Ascending aorta (tissue), 2 donors: ENCODE data around the gene DCBLD1. TPM values are rescaled to one million over a fixed set of nuclear protein-coding genes. Genes with fewer than 3 reads are reported as not detected.
"Not testable (repeated sequence)": the region's sequence is repeated elsewhere in the genome, so short reads cannot be mapped to it uniquely, and the experiment has no call there.

ENCODE experiments used
- DNase-seq, 2 donors: peaks; one replicate each; pipeline ENCODE4 v3.0.0-alpha.2; 2019; ENCODE audit warnings: low spot score in 2 of 2
- H3K27ac ChIP-seq, 2 donors: fragments of 200-600 bp; sonication (generic); one replicate each; pipeline ENCODE4 v1.5.1; 2016 to 2017; ENCODE audit warnings: mild to moderate bottlenecking in 1 of 2
- H3K27me3 ChIP-seq: fragments of 200-600 bp; sonication (generic); one replicate; pipeline ENCODE4 v1.5.1; 2017
- H3K36me3 ChIP-seq, 2 donors: fragments of 200-600 bp; sonication (generic); one replicate each; pipeline ENCODE4 v1.5.1; 2016
- H3K4me1 ChIP-seq, 2 donors: fragments of 200-600 bp; sonication (generic); one replicate each; pipeline ENCODE4 v1.5.1; 2016 to 2017; ENCODE audit warnings: mild to moderate bottlenecking in 1 of 2
- H3K4me3 ChIP-seq, 2 donors: fragments of 200-600 bp; sonication (generic); one replicate each; pipeline ENCODE4 v1.5.1; 2016 to 2017; ENCODE audit warnings: mild to moderate bottlenecking in 1 of 2
- H3K9me3 ChIP-seq, 2 donors: fragments of 200-600 bp; sonication (generic); one replicate each; pipeline ENCODE4 v1.5.1; 2016
- intact Hi-C: fragments of 100-400 bp; cut with DNase I; formaldehyde crosslinking; loops from one replicate; pipeline ENCODE4 v1.15.1; 2023
- total RNA-seq: library from RNA; depleted of rRNA; stranded (reverse); fragments of >200 nt; gene quantifications from one replicate; pipeline ENCODE4 v1.1.0, GENCODE V29; 2016
- TF ChIP-seq, protein P1 (sequence below), 3 experiments: fragments of 200-600 bp in 2 of 3; fragments of 450-650 bp in 1 of 3; sonication (generic) in 2 of 3; IDR thresholded peaks; one replicate each; pipeline ENCODE4 v1.5.1; 2016 to 2019; ENCODE audit warnings: antibody characterized with exemption in 3 of 3, mild to moderate bottlenecking in 1 of 3, moderate library complexity in 1 of 3

The DCBLD1 gene
- total RNA-seq, 1 donor from 2014 or later, result 0.85 TPM

DNA sequence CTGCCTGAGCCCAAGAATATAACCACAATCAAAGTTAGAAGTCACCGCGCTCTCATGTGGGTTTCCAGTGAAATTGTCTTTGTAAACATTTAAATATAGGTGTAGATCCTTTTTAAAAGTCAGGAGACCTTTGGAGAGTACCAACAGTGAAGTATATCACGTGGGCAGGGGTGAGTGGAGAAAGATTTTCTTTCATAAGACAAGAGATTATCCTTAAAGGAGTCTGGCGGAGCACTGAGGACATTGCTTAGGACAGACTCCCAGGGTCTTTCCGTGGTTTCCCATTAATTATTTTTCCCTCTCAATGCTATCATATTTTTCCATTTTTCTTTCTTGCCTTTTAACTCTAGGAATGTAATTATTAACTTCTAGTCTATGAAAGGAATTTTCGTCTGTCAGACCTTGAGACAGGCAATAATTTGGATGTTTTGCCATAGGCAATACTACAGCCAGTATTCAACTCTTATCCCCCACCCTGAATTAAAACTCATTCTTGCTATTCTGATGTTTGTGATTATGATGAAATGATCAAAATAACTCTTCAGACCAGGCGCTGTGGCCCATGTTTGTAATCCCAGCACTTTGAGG, 31.4 kb downstream of the DCBLD1 start:
- no peaks in the 10 kb centered on the region for H3K27me3 ChIP-seq
- H3K4me3 ChIP-seq, result no peak overlapping the region
- H3K27ac ChIP-seq, result no peak overlapping the region
- TF ChIP-seq, protein P1, sequence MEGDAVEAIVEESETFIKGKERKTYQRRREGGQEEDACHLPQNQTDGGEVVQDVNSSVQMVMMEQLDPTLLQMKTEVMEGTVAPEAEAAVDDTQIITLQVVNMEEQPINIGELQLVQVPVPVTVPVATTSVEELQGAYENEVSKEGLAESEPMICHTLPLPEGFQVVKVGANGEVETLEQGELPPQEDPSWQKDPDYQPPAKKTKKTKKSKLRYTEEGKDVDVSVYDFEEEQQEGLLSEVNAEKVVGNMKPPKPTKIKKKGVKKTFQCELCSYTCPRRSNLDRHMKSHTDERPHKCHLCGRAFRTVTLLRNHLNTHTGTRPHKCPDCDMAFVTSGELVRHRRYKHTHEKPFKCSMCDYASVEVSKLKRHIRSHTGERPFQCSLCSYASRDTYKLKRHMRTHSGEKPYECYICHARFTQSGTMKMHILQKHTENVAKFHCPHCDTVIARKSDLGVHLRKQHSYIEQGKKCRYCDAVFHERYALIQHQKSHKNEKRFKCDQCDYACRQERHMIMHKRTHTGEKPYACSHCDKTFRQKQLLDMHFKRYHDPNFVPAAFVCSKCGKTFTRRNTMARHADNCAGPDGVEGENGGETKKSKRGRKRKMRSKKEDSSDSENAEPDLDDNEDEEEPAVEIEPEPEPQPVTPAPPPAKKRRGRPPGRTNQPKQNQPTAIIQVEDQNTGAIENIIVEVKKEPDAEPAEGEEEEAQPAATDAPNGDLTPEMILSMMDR (IDR thresholded peaks at IDR 0.05), result no peak
- intact Hi-C loops, result no loop called here
- H3K4me1 ChIP-seq, result peaks cover 0 to 6% of the 10 kb centered on the region in 2 donors
- no peaks in the 10 kb centered on the region for H3K9me3 ChIP-seq
- no peak for DNase-seq
- H3K36me3 ChIP-seq, result no peaks in the 10 kb centered on the region

DNA sequence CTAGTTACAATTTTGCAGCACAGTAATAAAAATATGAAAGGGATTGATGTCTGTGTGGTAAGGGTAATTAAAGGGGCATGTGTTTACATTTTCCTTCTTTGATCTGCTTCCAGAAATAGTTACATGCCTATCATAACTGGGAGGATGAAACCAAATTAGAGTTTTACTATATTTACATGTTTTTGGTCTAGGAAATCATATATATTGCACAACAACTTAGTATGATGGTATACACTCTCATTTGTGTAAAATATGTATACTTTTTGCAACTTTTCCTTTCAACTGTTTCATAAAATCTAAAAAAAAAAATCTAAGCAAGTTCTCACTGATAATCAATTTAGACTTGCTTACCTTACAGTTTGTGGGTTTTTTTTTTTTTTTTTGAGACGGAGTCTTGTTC, 32.2 kb downstream of the DCBLD1 start:
- Histone ChIP-seq H3K27me3 (no peaks in the 10 kb centered on the region), H3K27ac (no peak overlapping the region), H3K4me3 (no peak overlapping the region), H3K36me3 (no peaks in the 10 kb centered on the region), H3K4me1 (peaks cover 0 to 6% of the 10 kb centered on the region in 2 donors), H3K9me3 (no peaks in the 10 kb centered on the region)
- intact Hi-C loops, result no loop called here
- DNase-seq, result no peak
- TF ChIP-seq, protein P1 (IDR thresholded peaks at IDR 0.05), result no peak

GRCh38 chr6:117515326-117515725, 32.9 kb downstream of the DCBLD1 start:
- TF ChIP-seq, protein P1 (IDR thresholded peaks at IDR 0.05), result no peak
- Histone ChIP-seq H3K36me3 (no peaks in the 10 kb centered on the region), H3K27me3 (no peaks in the 10 kb centered on the region), H3K4me3 (no peak overlapping the region), H3K27ac (no peak overlapping the region), H3K9me3 (no peaks in the 10 kb centered on the region), H3K4me1 (peaks cover 0 to 6% of the 10 kb centered on the region in 2 donors)
- DNase-seq, result no peak
- intact Hi-C loops, result no loop called here

- H3K27ac ChIP-seq, H3K4me3 ChIP-seq, H3K9me3 ChIP-seq, H3K36me3 ChIP-seq, intact Hi-C loops, H3K4me1 ChIP-seq, H3K27me3 ChIP-seq, DNase-seq: not testable (repeated sequence)
These were observed 35.5 kb downstream of the DCBLD1 start for GRCh38 chr6:117517995-117518394.

DNA sequence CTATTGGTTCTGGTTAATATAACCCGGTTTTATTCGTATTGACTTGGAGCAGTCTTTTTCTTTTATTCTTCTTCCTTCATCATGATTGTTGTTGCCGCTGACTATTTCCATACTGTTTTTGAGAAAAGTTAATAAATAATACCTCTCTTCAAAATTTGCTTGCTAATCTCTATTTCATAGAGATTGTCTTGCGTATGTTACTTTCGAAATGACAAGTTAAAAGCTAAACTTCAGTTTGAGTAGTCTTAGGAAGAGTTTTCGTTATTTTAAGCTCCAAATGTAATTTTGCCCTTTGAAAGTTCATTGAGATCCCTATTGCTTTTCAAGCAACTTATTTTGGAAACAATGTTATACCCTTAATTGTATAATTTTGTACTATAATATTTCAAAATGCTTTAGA, 36.4 kb downstream of the DCBLD1 start:
- Histone ChIP-seq H3K27ac (no peak overlapping the region), H3K36me3 (no peaks in the 10 kb centered on the region), H3K27me3 (no peaks in the 10 kb centered on the region), H3K9me3 (no peaks in the 10 kb centered on the region), H3K4me3 (no peak overlapping the region), H3K4me1 (no peaks in the 10 kb centered on the region)
- TF ChIP-seq, protein P1 (IDR thresholded peaks at IDR 0.05), result no peak
- intact Hi-C loops, result no loop called here
- no peak for DNase-seq

- Histone ChIP-seq H3K36me3 (peaks cover 0 to 2% of the 10 kb centered on the region in 2 donors), H3K4me1 (no peaks in the 10 kb centered on the region), H3K9me3 (no peaks in the 10 kb centered on the region), H3K27ac (no peak overlapping the region), H3K27me3 (no peaks in the 10 kb centered on the region), H3K4me3 (no peak overlapping the region)
- DNase-seq, result no peak
- TF ChIP-seq, protein P1 (IDR thresholded peaks at IDR 0.05), result no peak
- intact Hi-C loops, result no loop called here
These were observed 38.3 kb downstream of the DCBLD1 start for GRCh38 chr6:117520603-117521395.
